HepG2 (cell line): ENCODE results near the gene ZDHHC8. TPM values are rescaled to one million over a fixed set of nuclear protein-coding genes. Genes with fewer than 3 reads are reported as not detected.

Source experiments
- ATAC-seq: fragments of 200-7000 bp; cut with Tn5 transposase; 3 replicates; pipeline ENCODE4 v1.9.1; 2020; ENCODE audit warnings: mild to moderate bottlenecking, moderate library complexity
- BruUV-seq: library from RNA; stranded (reverse); fragments of 400-500 nt; replicated peaks from 2 replicates; lab custom pipeline; 2021; lab: Mats Ljungman, UMichigan
- CTCF ChIA-PET: fragments of 300-600 bp; formaldehyde crosslinking; extraction: SDS; loops from one replicate; lab custom pipeline; 2021; ENCODE audit warnings: low total read pairs, inconsistent platforms, low intra/inter-chr PET ratio; lab: Yijun Ruan, JAX
- POLR2A ChIA-PET: fragments of 350-600 bp; sonication (Branson Sonifier 250); formaldehyde crosslinking; loops from one replicate; lab custom pipeline; 2020; ENCODE audit warnings: antibody characterized with exemption, inconsistent platforms; lab: Yijun Ruan, JAX
- DNase-seq: peaks from one replicate; pipeline ENCODE4 v3.0.0-alpha.2; 2015; ENCODE audit warnings: low spot score
- FAIRE-seq: peaks from 3 replicates; lab custom pipeline; 2011; peaks lifted over from hg19 to GRCh38; lab: Jason Lieb, UNC
- H2AFZ ChIP-seq: one replicate; pipeline ENCODE4 v1.6.1; 2011; ENCODE audit warnings: low read length, inconsistent platforms
- H3K27ac ChIP-seq: fragments of 300-600 bp; 3 replicates; pipeline ENCODE4 v1.8.0; 2011; ENCODE audit warnings: mixed run types, mild to moderate bottlenecking, mixed read lengths, low read length, inconsistent platforms; ENCODE audit not compliant: insufficient read depth; ENCODE audit errors: extremely low read length
- H3K27me3 ChIP-seq, 2 experiments: fragments of 200-600 bp in 1 of 2; 2 replicates in 1 of 2; 3 replicates in 1 of 2; pipeline versions ENCODE4 v1.6.0 to v1.8.0; 2011; ENCODE audit warnings: low read length in 2 of 2, mild to moderate bottlenecking in 2 of 2, moderate library complexity in 2 of 2, inconsistent platforms in 1 of 2; ENCODE audit not compliant: insufficient read depth in 2 of 2, control insufficient read depth in 1 of 2
- H3K36me3 ChIP-seq, 2 experiments: fragments of 200-600 bp in 1 of 2; replicated peaks in 1 of 2; 2 replicates in 1 of 2; 3 replicates in 1 of 2; pipeline versions ENCODE4 v1.5.1 to v1.8.0; 2011; ENCODE audit warnings: low read length in 2 of 2, inconsistent platforms in 1 of 2; ENCODE audit not compliant: insufficient read depth in 2 of 2, control insufficient read depth in 1 of 2
- H3K4me1 ChIP-seq: 2 replicates; pipeline ENCODE4 v1.5.1; 2012; ENCODE audit warnings: low read length, inconsistent platforms; ENCODE audit not compliant: insufficient read depth
- H3K4me2 ChIP-seq: 2 replicates; pipeline ENCODE4 v1.6.0; 2011; ENCODE audit warnings: low read depth, low read length, inconsistent platforms
- H3K4me3 ChIP-seq, 3 experiments: fragments of 200-600 bp in 1 of 3; sonication (generic), shearing (Covaris generic) in 1 of 3; replicated peaks in 1 of 3; 2 replicates each; pipeline ENCODE4 v1.5.1; 2011 to 2016; ENCODE audit warnings: low read length in 3 of 3, inconsistent platforms in 2 of 3, low read depth in 2 of 3, mild to moderate bottlenecking in 2 of 3, control low read depth in 1 of 3, mixed read lengths in 1 of 3; ENCODE audit not compliant: insufficient read depth in 1 of 3
- H3K79me2 ChIP-seq: one replicate; pipeline ENCODE4 v1.6.1; 2011; ENCODE audit warnings: low read length, inconsistent platforms; ENCODE audit not compliant: insufficient read depth
- H3K9ac ChIP-seq: 2 replicates; pipeline ENCODE4 v1.6.0; 2011; ENCODE audit warnings: mild to moderate bottlenecking, low read depth, low read length, inconsistent platforms; ENCODE audit not compliant: insufficient read depth
- H3K9me3 ChIP-seq: 2 replicates; pipeline ENCODE4 v1.5.1; 2012; ENCODE audit warnings: mild to moderate bottlenecking, low read length
- H4K20me1 ChIP-seq: 2 replicates; pipeline ENCODE4 v1.6.0; 2011; ENCODE audit warnings: inconsistent platforms, mild to moderate bottlenecking, low read length, moderate library complexity; ENCODE audit not compliant: insufficient read depth
- CCAR2 ChIP-seq: fragments of 200-400 bp; formaldehyde crosslinking; optimal IDR thresholded peaks from 2 replicates; pipeline ENCODE3; 2018; ENCODE audit warnings: low read depth, mild to moderate bottlenecking, low read length, moderate library complexity
- ELF1 ChIP-seq: sonication (generic); formaldehyde crosslinking; IDR thresholded peaks from 2 replicates; pipeline ENCODE4 v1.4.0; 2020; ENCODE audit warnings: missing genetic modification reagents
- PAXIP1 ChIP-seq: sonication (generic); formaldehyde crosslinking; conservative IDR thresholded peaks from 2 replicates; pipeline ENCODE4 v1.4.0; 2020; ENCODE audit warnings: mild to moderate bottlenecking, missing genetic modification reagents, moderate library complexity
- RBFOX2 ChIP-seq: fragments of 200-400 bp; formaldehyde crosslinking; IDR thresholded peaks from 2 replicates; pipeline ENCODE4 v1.6.1; 2017; ENCODE audit warnings: low read depth, mild to moderate bottlenecking, low read length
- TEAD3 ChIP-seq: optimal IDR thresholded peaks from 2 replicates; pipeline ENCODE3; 2016; ENCODE audit warnings: borderline replicate concordance
- TFAP4 ChIP-seq: sonication (generic); IDR thresholded peaks from 2 replicates; pipeline ENCODE4 v1.6.1; 2016; ENCODE audit warnings: low read depth, borderline replicate concordance
- ZNF687 ChIP-seq: sonication (generic); formaldehyde crosslinking; IDR thresholded peaks from 2 replicates; pipeline ENCODE4 v1.5.1; 2020; ENCODE audit warnings: mild to moderate bottlenecking, missing genetic modification reagents, moderate library complexity
- WGBS: methylation state at CpG from one replicate; pipeline ENCODE4 v1.1.6; 2017; ENCODE audit warnings: low lambda C conversion rate; 5-methylcytosine and 5-hydroxymethylcytosine counted together
- in situ Hi-C: cut with HindIII; loops from 2 replicates; pipeline ENCODE4 v1.10.0; 2017; ENCODE audit warnings: low pct_unique_long_range_greater_than_20kb; ENCODE audit not compliant: extremely low pct_ligation_motif_present
- intact Hi-C: fragments of 100-400 bp; cut with micrococcal nuclease; formaldehyde crosslinking; loops from one replicate; pipeline ENCODE4 v1.10.0; 2022; ENCODE audit not compliant: unreplicated experiment
- polyA plus RNA-seq, 8 experiments: library from polyadenylated mRNA; depleted of rRNA in 3 of 8; stranded (reverse) in 7 of 8; unstranded in 1 of 8; fragments of >200 nt; fragmentation: Illumina TruSeq in 4 of 8; extraction: Trizol in 4 of 8; gene quantifications; 2 replicates each; pipeline versions ENCODE4 v1.2.1 to v1.2.3, GENCODE V29; 2011 to 2016; ENCODE audit warnings: low read depth in 4 of 8, missing spikeins in 1 of 8, mixed read lengths in 1 of 8; ENCODE audit not compliant: insufficient read depth in 1 of 8
- total RNA-seq, 5 experiments: library from RNA; depleted of rRNA; stranded (reverse); fragments of >200 nt; fragmentation: Illumina TruSeq; extraction: Trizol; gene quantifications; 2 replicates each; pipeline ENCODE4 v1.2.3, GENCODE V29; 2016; ENCODE audit warnings: low read depth in 1 of 5

The ZDHHC8 gene
- total and polyA plus RNA-seq, 2 of the 13 experiments (the other 11 are each of a cell fraction or from before 2014, with no cell fraction given): 7.5 to 21.3 TPM

- FAIRE-seq (no peak), DNase-seq (no peak), ATAC-seq (no peak)
- in situ Hi-C loops (no loop called here), intact Hi-C loops (loop anchor here (5.0 kb wide), 1 partner anchor 34 kb away; the partner anchor contains the start of genes RANBP1 and TRMT2A)
- ChIA-PET CTCF (no interaction called here), POLR2A (no interaction called here)
- Histone ChIP-seq H3K4me2 (peak overlapping the region; percentile 65), H3K36me3 (peaks cover 30 to 36% of the 10 kb centered on the region in 2 experiments), H3K4me1 (peaks cover 58% of the 10 kb centered on the region), H3K79me2 (peaks cover 64% of the 10 kb centered on the region), H3K4me3 (peak overlapping the region in 1 of 3 experiments; percentile 39; a peak in 1 of 6 replicates), H3K27ac (peak overlapping the region; percentile 26), H2AFZ (no peak overlapping the region), H3K9ac (0 out of 2 replicates have a peak overlapping the region, but pooled peaks have one; percentile 21), H3K27me3 (no peaks in the 10 kb centered on the region; a peak in 1 of 5 replicates), H4K20me1 (peaks cover 15% of the 10 kb centered on the region; the same call in 1 of the 2 replicates), H3K9me3 (no peaks in the 10 kb centered on the region)
- WGBS: 94% methylated on average over 10 of the region's 10 CpGs
- TF ChIP-seq CCAR2: no peak
- no peak for TF ChIP-seq ELF1 (CRISPR knock-in tag)
- 0 out of 2 replicates have a peak, but pooled peaks have one; percentile 2 for TF ChIP-seq RBFOX2
- peak; percentile 0 for TF ChIP-seq TEAD3 (CRISPR knock-in tag)
- 0 out of 2 replicates have a peak, but pooled peaks have one; percentile 5 for TF ChIP-seq PAXIP1 (CRISPR knock-in tag)
- no peak for TF ChIP-seq TFAP4
- TF ChIP-seq ZNF687: 0 out of 2 replicates have a peak, but pooled peaks have one; percentile 3
- BruUV-seq: no TSS peak
These were observed 48.3 kb upstream of the ZDHHC8 start for GRCh38 chr22:20083157-20083890.
